Liver (tissue), 9 donors: ENCODE data around the gene RAB14. TPM values are rescaled to one million over a fixed set of nuclear protein-coding genes. Genes with fewer than 3 reads are reported as not detected.

Experiments
- DNase-seq: peaks from one replicate; pipeline ENCODE4 v3.0.0-alpha.2; 2017; ENCODE audit warnings: low spot score
- H3K27ac ChIP-seq, 2 donors: one replicate each; pipeline ENCODE4 v1.7.0; 2013; ENCODE audit warnings: inconsistent platforms in 2 of 2, low read length in 2 of 2, control low read depth in 1 of 2, low read depth in 1 of 2, mild to moderate bottlenecking in 1 of 2
- H3K27me3 ChIP-seq, 4 donors: one replicate each; pipeline versions ENCODE4 v1.6.1 to v1.7.0; 2013; ENCODE audit warnings: low read length in 3 of 4, inconsistent platforms in 1 of 4, mild to moderate bottlenecking in 1 of 4, moderate library complexity in 1 of 4; ENCODE audit not compliant: control insufficient read depth in 4 of 4, insufficient read depth in 4 of 4
- H3K36me3 ChIP-seq, 4 donors: one replicate each; pipeline versions ENCODE4 v1.6.1 to v1.7.0; 2013; ENCODE audit warnings: low read length in 3 of 4, mild to moderate bottlenecking in 3 of 4, low read depth in 1 of 4, moderate library complexity in 1 of 4; ENCODE audit not compliant: control insufficient read depth in 4 of 4, insufficient read depth in 3 of 4
- H3K4me1 ChIP-seq, 4 donors: one replicate each; pipeline versions ENCODE4 v1.6.1 to v1.7.0; 2013; ENCODE audit warnings: low read length in 3 of 4, mild to moderate bottlenecking in 3 of 4, moderate library complexity in 1 of 4; ENCODE audit not compliant: control insufficient read depth in 4 of 4, insufficient read depth in 4 of 4
- H3K4me3 ChIP-seq, 3 donors: one replicate each; pipeline versions ENCODE4 v1.6.1 to v1.7.0; 2013; ENCODE audit warnings: low read length in 3 of 3, control low read depth in 1 of 3, low read depth in 1 of 3, mild to moderate bottlenecking in 1 of 3
- H3K9ac ChIP-seq, 2 donors: one replicate each; pipeline ENCODE4 v1.7.0; 2013; ENCODE audit warnings: low read length in 2 of 2, mild to moderate bottlenecking in 2 of 2, moderate library complexity in 2 of 2, control low read depth in 1 of 2, low read depth in 1 of 2
- H3K9me3 ChIP-seq, 4 donors: one replicate each; pipeline versions ENCODE4 v1.6.1 to v1.7.0; 2013; ENCODE audit warnings: low read length in 3 of 4; ENCODE audit not compliant: control insufficient read depth in 4 of 4
- CTCF ChIP-seq: fragments of 150-350 bp; IDR thresholded peaks from 2 replicates; pipeline ENCODE4 v1.5.1; 2017; ENCODE audit warnings: improper control_type of control experiment, low read depth, low read length; ENCODE audit not compliant: missing input control
- EGR1 ChIP-seq, 2 donors: IDR thresholded peaks; 2 replicates each; pipeline ENCODE4 v1.6.1; 2016 to 2018; ENCODE audit warnings: antibody characterized with exemption in 2 of 2, low read depth in 2 of 2
- FOXA1 ChIP-seq: IDR thresholded peaks from 2 replicates; pipeline ENCODE4 v1.6.1; 2016; ENCODE audit warnings: antibody characterized with exemption
- FOXA2 ChIP-seq: IDR thresholded peaks from 2 replicates; pipeline ENCODE4 v1.6.1; 2016; ENCODE audit warnings: antibody characterized with exemption
- GABPA ChIP-seq, 2 donors: IDR thresholded peaks in 1 of 2; conservative IDR thresholded peaks in 1 of 2; 2 replicates each; pipeline ENCODE4 v1.6.1; 2016; ENCODE audit warnings: antibody characterized with exemption in 2 of 2, mild to moderate bottlenecking in 1 of 2, moderate library complexity in 1 of 2
- HNF4A ChIP-seq, 2 donors: conservative IDR thresholded peaks; 2 replicates each; pipeline ENCODE4 v1.6.1; 2016; ENCODE audit warnings: antibody characterized with exemption in 2 of 2, mild to moderate bottlenecking in 2 of 2
- HNF4G ChIP-seq: IDR thresholded peaks from 2 replicates; pipeline ENCODE4 v1.6.1; 2016; ENCODE audit warnings: antibody characterized with exemption
- JUND ChIP-seq, 2 donors: IDR thresholded peaks; 2 replicates each; pipeline ENCODE4 v1.6.1; 2016; ENCODE audit warnings: antibody characterized with exemption in 2 of 2
- NR2F2 ChIP-seq: IDR thresholded peaks from 2 replicates; pipeline ENCODE4 v1.6.1; 2016; ENCODE audit warnings: antibody characterized with exemption
- RAD21 ChIP-seq, 2 donors: IDR thresholded peaks; 2 replicates each; pipeline ENCODE4 v1.6.1; 2016; ENCODE audit warnings: antibody characterized with exemption in 2 of 2, mild to moderate bottlenecking in 2 of 2
- REST ChIP-seq: IDR thresholded peaks from 2 replicates; pipeline ENCODE4 v1.6.1; 2016; ENCODE audit warnings: antibody characterized with exemption, mild to moderate bottlenecking
- RXRA ChIP-seq, 2 donors: IDR thresholded peaks; 2 replicates each; pipeline ENCODE4 v1.6.1; 2017 to 2018; ENCODE audit warnings: antibody characterized with exemption in 2 of 2, mild to moderate bottlenecking in 1 of 2
- SP1 ChIP-seq: IDR thresholded peaks from 2 replicates; pipeline ENCODE4 v1.6.1; 2018; ENCODE audit warnings: antibody characterized with exemption, mild to moderate bottlenecking
- TAF1 ChIP-seq: conservative IDR thresholded peaks from 2 replicates; pipeline ENCODE4 v1.6.1; 2016; ENCODE audit warnings: antibody characterized with exemption, mild to moderate bottlenecking
- YY1 ChIP-seq: IDR thresholded peaks from 2 replicates; pipeline ENCODE4 v1.6.1; 2016; ENCODE audit warnings: antibody characterized with exemption, mild to moderate bottlenecking
- ZBTB33 ChIP-seq: IDR thresholded peaks from 2 replicates; pipeline ENCODE4 v1.6.1; 2016; ENCODE audit warnings: antibody characterized with exemption
- WGBS: extraction: QIAGEN DNeasy Blood & Tissue Kit; methylation state at CpG from one replicate; pipeline ENCODE4 v1.1.7; 2013; 5-methylcytosine and 5-hydroxymethylcytosine counted together
- polyA plus RNA-seq, 2 donors: library from polyadenylated mRNA; stranded (reverse) in 1 of 2; unstranded in 1 of 2; fragments of 200-250 nt in 1 of 2; fragments of >200 nt in 1 of 2; fragmentation: Nextera tagmentation in 1 of 2; extraction: Ambion mirVana in 1 of 2; gene quantifications; one replicate each; pipeline versions ENCODE4 v1.2.1 to v1.2.3, GENCODE V29; 2013 to 2015
- total RNA-seq, 2 donors: library from RNA; depleted of rRNA; stranded (reverse); fragments of >200 nt; gene quantifications; one replicate each; pipeline ENCODE4 v1.2.3, GENCODE V29; 2014
- TF ChIP-seq, protein P1 (sequence below): IDR thresholded peaks from 2 replicates; pipeline ENCODE4 v1.6.1; 2016; ENCODE audit warnings: antibody characterized with exemption
- TF ChIP-seq, protein P2 (sequence below): IDR thresholded peaks from 2 replicates; pipeline ENCODE4 v1.6.1; 2016; ENCODE audit warnings: antibody characterized with exemption
- donor health status: healthy.
- donor health status: healthy.
- donor health status: healthy.
- donor health status: healthy.
- donor health status: healthy.

The RAB14 gene
- total and polyA plus RNA-seq, 4 donors = 25.9 to 48.2 (median 36.5) TPM

- Histone ChIP-seq H3K27ac (no peak overlapping the region), H3K9me3 (no peaks in the 10 kb centered on the region), H3K36me3 (no peaks in the 10 kb centered on the region), H3K4me3 (no peak overlapping the region), H3K9ac (no peak overlapping the region), H3K27me3 (no peaks in the 10 kb centered on the region), H3K4me1 (no peaks in the 10 kb centered on the region)
- 88% methylated on average over 3 of the region's 3 CpGs for WGBS
- DNase-seq = no peak
- no peak for TF ChIP-seq JUND (IDR thresholded peaks at IDR 0.05)
- no peak for TF ChIP-seq HNF4A (conservative IDR thresholded peaks at IDR 0.05)
- no peak for TF ChIP-seq FOXA1
- TF ChIP-seq EGR1 (IDR thresholded peaks at IDR 0.05; ENCODE audit: low read depth in 2 of 2) = no peak
- TF ChIP-seq YY1 = peak; percentile 24
Measured at GRCh38 chr9:121249563-121249962, 47.9 kb upstream of the RAB14 start.

GRCh38 chr9:121246821-121247561, 45.3 kb upstream of the RAB14 start:
- no peak for TF ChIP-seq HNF4G
- no peak for TF ChIP-seq FOXA1
- TF ChIP-seq, protein P1, sequence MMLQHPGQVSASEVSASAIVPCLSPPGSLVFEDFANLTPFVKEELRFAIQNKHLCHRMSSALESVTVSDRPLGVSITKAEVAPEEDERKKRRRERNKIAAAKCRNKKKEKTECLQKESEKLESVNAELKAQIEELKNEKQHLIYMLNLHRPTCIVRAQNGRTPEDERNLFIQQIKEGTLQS = no peak
- TF ChIP-seq, protein P2, sequence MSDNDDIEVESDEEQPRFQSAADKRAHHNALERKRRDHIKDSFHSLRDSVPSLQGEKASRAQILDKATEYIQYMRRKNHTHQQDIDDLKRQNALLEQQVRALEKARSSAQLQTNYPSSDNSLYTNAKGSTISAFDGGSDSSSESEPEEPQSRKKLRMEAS = no peak
- TF ChIP-seq REST = no peak
- no peak for TF ChIP-seq JUND (IDR thresholded peaks at IDR 0.05)
- TF ChIP-seq EGR1 (IDR thresholded peaks at IDR 0.05; ENCODE audit: low read depth in 2 of 2) = no peak
- no peak for TF ChIP-seq RXRA (IDR thresholded peaks at IDR 0.05)
- no peak for TF ChIP-seq FOXA2
- TF ChIP-seq YY1 = no peak
- no peak for TF ChIP-seq TAF1
- no peak for TF ChIP-seq GABPA (IDR thresholded peaks at IDR 0.05 in 1 of 2, conservative IDR thresholded peaks at IDR 0.05 in 1 of 2)
- no peak for TF ChIP-seq CTCF
- no peak for TF ChIP-seq SP1
- no peak for TF ChIP-seq HNF4A (conservative IDR thresholded peaks at IDR 0.05)
- TF ChIP-seq ZBTB33 = no peak
- no peak for TF ChIP-seq RAD21 (IDR thresholded peaks at IDR 0.05)
- no peak for TF ChIP-seq NR2F2
- no peaks in the 10 kb centered on the region for H3K27me3 ChIP-seq

More at GRCh38 chr9:121246821-121247561, 45.3 kb upstream of the RAB14 start:
- Histone ChIP-seq H3K4me1 (no peaks in the 10 kb centered on the region), H3K27ac (no peak overlapping the region), H3K4me3 (no peak overlapping the region), H3K36me3 (no peaks in the 10 kb centered on the region), H3K9me3 (peaks cover 0 to 7% (median under 1%) of the 10 kb centered on the region in 4 donors), H3K9ac (no peak overlapping the region)
- WGBS = 90% methylated on average over 12 of the region's 12 CpGs
- DNase-seq = no peak
